NCI-H2196 treated with DMSO at 0.1 percent for 48 hours (cell line): ENCODE results near the gene PI4K2A.

Experiments
- DNase-seq: peaks from one replicate; lab custom pipeline; 2025; ENCODE audit not compliant: unreplicated experiment; lab: John Stamatoyannopoulos, UW

Gene PI4K2A

GRCh38 chr10:97640174-97640867 lies at the start of gene PI4K2A:
TSS of gene PI4K2A (plus strand) at chr10:97640671. CDS start at chr10:97640743, 72 bp downstream.
- peak; percentile 99 for DNase-seq

DNA sequence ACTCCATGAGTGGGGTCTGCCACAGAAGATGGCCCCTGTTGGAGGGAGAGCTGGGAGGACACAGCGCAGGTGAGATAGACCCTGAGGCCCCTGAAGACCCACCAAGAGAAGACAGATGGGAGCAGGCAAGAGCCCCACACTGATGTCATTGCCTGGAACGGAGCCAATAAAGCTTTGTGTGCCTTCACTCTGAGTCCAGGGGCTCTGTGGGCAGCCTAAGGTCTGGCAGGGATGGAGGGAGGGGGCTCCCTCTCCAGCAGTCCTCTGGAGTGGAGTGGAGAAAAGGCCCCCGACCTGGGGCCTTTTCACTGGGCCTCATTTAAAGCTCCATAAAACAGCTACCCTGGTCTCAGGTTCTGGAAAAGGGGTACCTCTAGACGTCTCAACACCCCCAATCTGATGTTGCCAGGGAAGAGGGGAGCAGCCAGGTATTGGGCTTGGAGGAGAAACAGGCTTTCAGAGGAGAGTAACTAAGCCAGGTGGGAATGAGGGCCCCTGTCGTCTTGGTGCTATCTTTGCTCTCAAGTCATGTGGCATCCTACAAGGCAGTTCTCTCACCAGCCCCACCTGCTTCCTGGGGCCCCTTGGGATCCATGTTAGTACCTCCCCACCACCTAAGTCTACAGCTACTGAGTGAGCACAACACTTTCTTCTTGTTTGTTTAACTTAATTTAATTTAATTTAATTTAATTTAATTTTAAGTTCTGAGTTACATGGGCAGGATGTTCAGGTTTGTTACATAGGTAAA lies 49.5 kb upstream of the PI4K2A start:
- DNase-seq, result no peak

- no peak for DNase-seq
Measured at GRCh38 chr10:97593421-97593820, 47.0 kb upstream of the PI4K2A start.

GRCh38 chr10:97596101-97597082 lies 44.1 kb upstream of the PI4K2A start:
- DNase-seq, result no peak

DNA sequence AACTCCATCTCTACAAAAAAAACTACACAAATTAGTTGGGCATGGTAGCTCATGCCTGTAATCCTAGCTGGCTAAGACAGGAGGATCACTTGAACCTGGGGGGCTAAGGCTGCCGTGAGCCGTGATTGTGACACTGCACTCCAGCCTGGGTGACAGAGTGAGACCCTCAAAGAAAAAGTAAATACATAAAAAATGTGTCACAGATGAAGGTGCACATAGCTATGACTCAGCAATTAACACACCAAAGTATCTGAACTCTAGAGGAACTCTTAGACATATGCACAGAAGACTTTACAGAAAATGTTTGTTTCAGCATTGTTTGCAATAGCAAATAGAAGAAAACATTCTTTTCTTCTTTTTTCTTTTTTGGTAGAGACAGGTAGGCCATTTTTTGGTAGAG lies 42.7 kb upstream of the PI4K2A start:
- no peak for DNase-seq

- no peak for DNase-seq
Measured at GRCh38 chr10:97598407-97599271, 41.8 kb upstream of the PI4K2A start.

DNA sequence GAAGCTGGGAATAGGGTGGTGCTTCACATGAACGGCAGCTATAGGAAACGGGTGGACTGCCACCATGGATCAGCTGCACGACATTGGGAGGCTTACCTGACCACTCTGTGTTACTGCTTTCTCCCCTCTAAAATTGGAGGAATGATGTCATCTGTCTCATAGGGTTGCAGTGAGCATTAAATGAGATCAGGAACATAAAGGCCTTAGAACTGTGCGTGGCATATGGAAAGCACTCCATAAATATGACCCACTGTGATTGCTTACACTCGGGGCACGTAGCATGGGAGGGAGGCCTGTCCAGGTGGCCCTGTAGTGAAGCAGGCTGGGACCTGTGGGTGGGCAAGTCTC lies 41.2 kb upstream of the PI4K2A start:
- DNase-seq, result no peak

DNA sequence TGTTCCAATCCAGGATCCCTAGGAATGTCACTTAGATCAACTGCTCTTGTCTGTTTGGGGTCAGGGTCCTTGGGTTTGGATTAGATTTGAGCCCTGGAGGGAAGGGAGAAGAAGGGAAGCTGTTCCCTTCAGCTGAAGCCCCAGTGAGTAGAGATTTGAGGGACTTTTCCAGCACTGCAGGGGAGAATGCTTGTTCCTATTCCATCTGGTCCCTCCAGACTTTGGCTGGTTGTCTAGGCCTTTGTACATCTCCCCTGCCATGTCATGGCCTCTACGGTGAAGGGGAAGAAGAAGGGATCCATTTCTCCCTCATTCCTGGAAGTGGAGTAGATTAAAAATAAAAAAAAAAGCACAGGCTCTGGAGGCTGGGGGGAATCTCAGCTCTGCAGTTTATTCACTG lies 39.9 kb upstream of the PI4K2A start:
- no peak for DNase-seq

- DNase-seq, result no peak
Measured at GRCh38 chr10:97601268-97602215, 38.9 kb upstream of the PI4K2A start.

DNA sequence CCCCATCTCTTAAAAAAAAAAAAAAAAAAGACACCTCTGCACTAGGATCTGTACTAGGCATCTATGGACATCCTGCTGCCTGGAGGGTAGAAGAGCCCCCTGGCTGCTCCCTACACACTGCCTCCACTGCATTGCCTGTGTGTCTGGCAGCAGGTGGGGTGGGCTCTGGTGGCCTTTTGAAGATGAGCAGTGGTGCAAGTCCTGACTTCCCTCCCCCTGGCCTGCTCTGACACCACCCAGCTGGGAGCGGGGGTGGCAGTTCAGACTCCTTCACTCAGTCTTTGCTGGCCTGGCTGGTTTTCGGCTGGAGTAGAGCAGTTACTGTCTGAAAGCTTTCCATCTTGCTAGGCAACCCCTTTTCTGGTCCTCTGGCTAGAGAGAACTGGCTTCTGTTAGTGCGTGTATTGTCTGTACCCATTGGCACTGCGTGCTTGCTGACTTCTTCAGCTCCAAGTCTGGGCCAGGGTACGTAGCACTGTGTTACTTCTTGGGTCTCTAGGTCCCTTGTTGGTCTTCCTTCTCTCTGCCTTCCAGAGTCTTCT lies 33.3 kb upstream of the PI4K2A start:
- no peak for DNase-seq

DNA sequence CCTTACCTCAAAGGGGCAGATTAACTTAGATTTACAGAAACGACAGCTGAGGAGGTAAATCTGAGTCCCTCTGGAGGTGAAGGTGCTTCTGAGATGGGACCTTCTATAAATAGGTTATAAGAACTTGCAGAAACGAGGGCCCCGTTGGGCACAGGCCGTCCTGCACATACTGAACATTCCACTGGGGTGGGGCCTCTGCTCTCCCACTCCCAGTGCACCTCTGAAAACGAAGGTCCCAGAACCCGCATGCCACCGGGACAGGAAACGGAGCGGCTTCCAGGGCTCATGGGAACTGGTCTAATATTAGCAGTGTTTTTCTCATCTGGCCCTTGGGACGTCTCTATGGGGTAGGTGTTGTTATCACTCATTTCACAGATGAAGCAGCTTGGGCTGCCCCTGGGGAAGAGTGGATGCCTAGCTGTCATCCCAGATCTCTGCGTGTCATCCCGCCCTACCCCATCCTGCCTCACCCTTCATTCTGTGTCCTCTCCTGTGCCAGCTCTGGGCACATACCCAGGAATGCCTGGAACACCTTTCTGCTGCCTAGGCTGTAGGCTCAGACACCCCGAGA lies 31.4 kb upstream of the PI4K2A start:
- no peak for DNase-seq

DNA sequence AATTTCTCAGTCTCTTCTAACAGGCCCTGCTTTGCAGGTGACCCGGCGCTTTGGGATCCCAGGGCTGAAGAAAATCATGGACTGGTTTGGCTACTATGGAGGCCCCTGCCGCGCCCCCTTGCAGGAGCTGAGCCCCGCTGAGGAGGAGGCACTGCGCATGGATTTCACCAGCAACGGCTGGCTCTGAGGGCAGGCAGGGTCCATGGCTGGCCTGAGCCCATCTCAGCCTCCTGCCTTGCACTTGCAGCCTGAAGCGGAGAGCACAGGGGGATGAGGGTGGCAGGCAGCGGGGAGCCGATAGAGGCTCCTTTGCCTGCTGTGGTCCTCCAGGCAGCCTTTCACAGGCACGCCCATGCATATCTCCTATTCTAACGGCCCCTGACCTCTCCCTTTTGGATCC lies 29.0 kb upstream of the PI4K2A start:
- DNase-seq, result no peak

- DNase-seq, result no peak
Measured at GRCh38 chr10:97612386-97612785, 28.1 kb upstream of the PI4K2A start.

DNA sequence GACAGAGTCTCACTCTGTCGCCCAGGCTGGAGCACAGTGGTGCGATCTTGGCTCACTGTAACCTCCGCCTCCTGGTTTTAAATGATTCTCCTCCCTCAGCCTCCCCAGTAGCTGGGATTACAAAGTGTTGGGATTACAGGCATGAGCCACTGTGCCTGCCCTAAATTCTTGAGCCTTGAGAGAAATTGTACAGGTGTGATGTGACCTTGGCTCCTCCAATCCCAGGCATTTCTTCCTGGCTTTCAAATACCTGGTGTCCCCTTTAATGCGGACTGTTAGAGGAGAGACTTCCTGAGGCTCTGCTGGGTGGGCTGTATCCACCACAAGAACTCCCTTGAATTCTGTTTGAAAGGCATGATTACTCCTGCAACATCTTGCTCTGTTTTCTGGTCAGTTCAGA lies 22.2 kb upstream of the PI4K2A start:
- DNase-seq, result no peak

- DNase-seq, result no peak
Measured at GRCh38 chr10:97618733-97619132, 21.7 kb upstream of the PI4K2A start.

DNA sequence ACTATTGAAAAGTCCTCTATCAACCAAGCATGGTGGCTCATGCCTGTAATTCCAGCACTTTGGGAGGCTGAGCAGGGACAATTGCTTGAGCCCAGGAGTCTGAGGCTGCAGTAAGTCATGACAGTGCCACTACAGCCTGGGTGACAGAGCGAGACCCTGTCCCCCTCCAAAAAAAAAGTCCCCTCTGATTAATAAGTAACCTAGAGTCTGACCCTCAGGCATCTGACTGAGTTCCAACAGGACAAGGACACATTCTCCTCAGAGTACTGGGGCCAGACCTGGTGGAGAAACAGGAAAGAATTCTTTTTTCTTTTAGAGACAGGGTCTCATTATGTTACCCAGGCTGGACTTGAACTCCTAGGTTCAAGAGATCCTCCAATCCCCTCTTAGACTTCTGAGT lies 17.2 kb upstream of the PI4K2A start:
- no peak for DNase-seq

GRCh38 chr10:97627731-97628130 lies 12.7 kb upstream of the PI4K2A start:
- no peak for DNase-seq

- no peak for DNase-seq
Measured at GRCh38 chr10:97628228-97628627, 12.2 kb upstream of the PI4K2A start.

- no peak for DNase-seq
Measured at GRCh38 chr10:97629289-97629688, 11.2 kb upstream of the PI4K2A start.
